Uterus (tissue), 4 donors: ENCODE data around the gene ADAMTS14. TPM values are rescaled to one million over a fixed set of nuclear protein-coding genes. Genes with fewer than 3 reads are reported as not detected.

Experiments used
- DNase-seq, 2 donors: peaks; one replicate each; pipeline ENCODE4 v3.0.0-alpha.2; 2019 to 2020
- H3K27ac ChIP-seq, 2 donors: fragments of 200-600 bp; sonication (generic); 1 replicate in 1 of 2; 2 replicates in 1 of 2; pipeline ENCODE4 v1.5.1; 2016 to 2018
- H3K27me3 ChIP-seq, 2 donors: fragments of 200-600 bp; sonication (generic); one replicate each; pipeline ENCODE4 v1.5.1; 2018 to 2019; ENCODE audit warnings: control low read depth in 1 of 2
- H3K36me3 ChIP-seq, 2 donors: fragments of 200-600 bp; sonication (generic); one replicate each; pipeline ENCODE4 v1.5.1; 2019; ENCODE audit warnings: control low read depth in 1 of 2
- H3K4me1 ChIP-seq, 2 donors: fragments of 200-600 bp; sonication (generic); one replicate each; pipeline ENCODE4 v1.5.1; 2018 to 2019; ENCODE audit warnings: control low read depth in 1 of 2
- H3K4me3 ChIP-seq, 2 donors: fragments of 200-600 bp; sonication (generic); 1 replicate in 1 of 2; 2 replicates in 1 of 2; pipeline ENCODE4 v1.5.1; 2018 to 2019; ENCODE audit warnings: mild to moderate bottlenecking in 1 of 2
- H3K9me3 ChIP-seq, 2 donors: fragments of 200-600 bp; sonication (generic); one replicate each; pipeline ENCODE4 v1.5.1; 2019; ENCODE audit warnings: control low read depth in 1 of 2
- CTCF ChIP-seq, 4 experiments: fragments of 200-600 bp in 2 of 4; fragments of 450-650 bp in 2 of 4; sonication (generic) in 2 of 4; IDR thresholded peaks; one replicate each; pipeline ENCODE4 v1.5.1; 2016 to 2019; ENCODE audit warnings: antibody characterized with exemption in 4 of 4, mild to moderate bottlenecking in 2 of 4, moderate library complexity in 1 of 4
- POLR2A ChIP-seq, 2 donors: fragments of 450-650 bp; IDR thresholded peaks; one replicate each; pipeline ENCODE4 v1.6.1; 2016; ENCODE audit warnings: antibody characterized with exemption in 2 of 2, mild to moderate bottlenecking in 1 of 2, moderate library complexity in 1 of 2
- intact Hi-C: fragments of 100-400 bp; cut with DNase I; formaldehyde crosslinking; loops from one replicate; pipeline ENCODE4 v1.15.1; 2023; ENCODE audit warnings: low total_unique reads
- total RNA-seq, 4 donors: library from RNA; depleted of rRNA in 3 of 4; stranded (reverse); fragments of >200 nt in 3 of 4; gene quantifications; one replicate each; pipeline versions ENCODE4 v1.1.0 to v1.2.4, GENCODE V29; 2014 to 2023
- donor health status: DM: yes; HTN: yes; CAD: no.

The ADAMTS14 gene
- total RNA-seq, 4 donors from 2014 or later: 0.18 to 3.7 TPM; not detected in 2

- Histone ChIP-seq H3K36me3 (no peaks in the 10 kb centered on the region), H3K27me3 (no peaks in the 10 kb centered on the region), H3K4me1 (no peaks in the 10 kb centered on the region), H3K4me3 (no peak overlapping the region), H3K27ac (no peak overlapping the region), H3K9me3 (no peaks in the 10 kb centered on the region)
- intact Hi-C loops: no loop called here
- TF ChIP-seq CTCF (IDR thresholded peaks at IDR 0.05) (no peak), POLR2A (IDR thresholded peaks at IDR 0.05) (no peak)
- no peak for DNase-seq
Measured at GRCh38 chr10:70675496-70676161, 3.3 kb downstream of the ADAMTS14 start.

DNA sequence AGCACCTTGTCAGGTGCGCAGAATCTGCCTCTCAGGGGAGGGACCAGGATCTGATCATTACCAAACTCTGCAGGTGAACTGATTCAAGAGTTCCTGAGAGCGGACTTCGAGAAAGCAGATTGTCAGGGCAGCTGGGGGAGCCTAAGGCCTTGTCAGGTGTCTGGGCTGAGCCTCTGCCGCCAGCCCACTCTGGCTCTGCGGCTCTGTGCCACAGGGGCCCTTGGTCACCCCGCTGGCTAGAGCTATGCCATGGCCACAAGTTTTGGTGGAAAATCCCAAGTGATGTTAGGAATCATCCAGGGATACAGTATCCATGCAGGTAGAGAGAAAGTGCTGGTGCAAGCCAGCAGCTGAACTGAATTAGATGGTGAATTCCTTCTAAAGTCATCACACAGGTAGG, 4.2 kb downstream of the ADAMTS14 start:
- TF ChIP-seq POLR2A (IDR thresholded peaks at IDR 0.05) (no peak), CTCF (IDR thresholded peaks at IDR 0.05) (no peak)
- Histone ChIP-seq H3K9me3 (no peaks in the 10 kb centered on the region), H3K27ac (no peak overlapping the region), H3K4me1 (no peaks in the 10 kb centered on the region), H3K4me3 (no peak overlapping the region), H3K36me3 (no peaks in the 10 kb centered on the region), H3K27me3 (no peaks in the 10 kb centered on the region)
- no peak for DNase-seq
- intact Hi-C loops: no loop called here

DNA sequence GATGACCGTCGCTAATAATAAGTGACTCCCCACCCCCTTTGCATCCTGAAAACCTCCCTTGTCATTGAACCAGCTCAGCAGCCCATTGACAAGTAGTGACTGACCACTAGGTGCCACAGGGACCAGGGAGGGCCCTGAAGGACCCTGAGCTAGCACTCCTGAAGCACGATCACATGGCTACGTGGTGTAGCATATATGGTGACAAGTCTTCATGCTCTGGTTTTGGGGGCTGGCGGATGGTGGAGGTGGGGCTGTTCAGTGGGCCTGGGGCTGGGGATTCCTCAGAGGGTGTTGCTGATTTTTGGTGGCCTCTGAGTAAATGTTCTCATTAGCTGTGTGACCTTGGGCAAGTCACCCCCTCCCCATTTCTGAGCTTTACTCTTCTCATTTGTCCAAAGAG, 4.7 kb downstream of the ADAMTS14 start:
- DNase-seq: no peak
- no peaks in the 10 kb centered on the region for H3K9me3 ChIP-seq
- no peaks in the 10 kb centered on the region for H3K36me3 ChIP-seq
- H3K4me3 ChIP-seq: no peak overlapping the region
- TF ChIP-seq POLR2A (IDR thresholded peaks at IDR 0.05) (no peak), CTCF (IDR thresholded peaks at IDR 0.05) (no peak)
- intact Hi-C loops: no loop called here
- no peaks in the 10 kb centered on the region for H3K27me3 ChIP-seq
- no peak overlapping the region for H3K27ac ChIP-seq
- no peaks in the 10 kb centered on the region for H3K4me1 ChIP-seq

DNA sequence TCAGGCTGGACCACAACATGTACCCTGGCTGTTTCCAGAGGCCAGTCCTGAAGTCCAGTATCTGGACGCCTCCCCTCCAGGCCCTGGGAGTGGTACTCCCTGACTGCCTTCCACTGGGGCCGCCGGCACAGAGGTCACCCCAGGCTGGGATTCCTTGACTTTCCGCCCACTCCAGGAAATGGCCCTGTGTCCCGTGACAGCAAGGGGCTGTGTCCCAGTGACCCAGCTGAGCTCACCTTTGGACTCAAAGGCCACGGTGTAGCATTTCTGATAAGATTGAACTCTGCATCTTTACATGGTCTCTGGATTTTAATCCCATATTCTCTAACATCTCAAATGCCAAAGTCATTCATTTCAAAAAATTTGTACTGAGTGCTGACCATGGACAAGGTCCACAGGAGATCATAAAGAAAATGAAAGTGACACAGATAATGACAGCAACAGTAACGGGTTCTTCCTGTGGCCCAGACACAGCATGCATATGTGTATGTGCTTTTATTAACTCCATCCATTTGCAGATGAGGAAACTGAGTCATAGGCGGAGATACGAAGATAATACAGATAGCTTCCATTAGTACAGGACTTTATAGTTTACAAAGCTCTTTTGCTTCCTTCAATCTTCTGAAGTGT, 5.4 kb downstream of the ADAMTS14 start:
- no peaks in the 10 kb centered on the region for H3K27me3 ChIP-seq

More for the DNA sequence above, 5.4 kb downstream of the ADAMTS14 start:
- no peaks in the 10 kb centered on the region for H3K36me3 ChIP-seq
- intact Hi-C loops: no loop called here
- TF ChIP-seq CTCF (IDR thresholded peaks at IDR 0.05) (no peak), POLR2A (IDR thresholded peaks at IDR 0.05) (no peak)
- H3K27ac ChIP-seq: no peak overlapping the region
- no peaks in the 10 kb centered on the region for H3K9me3 ChIP-seq
- no peaks in the 10 kb centered on the region for H3K4me1 ChIP-seq
- DNase-seq: no peak
- H3K4me3 ChIP-seq: no peak overlapping the region
